Activated naive CD4-positive, alpha-beta T cell treated with anti-CD3 and anti-CD28 coated beads for 36 hours (primary cell): ENCODE data around the gene CCL2. TPM values are rescaled to one million over a fixed set of nuclear protein-coding genes. Genes with fewer than 3 reads are reported as not detected.

Experiments used
- total RNA-seq, 2 experiments: library from RNA; stranded (reverse); gene quantifications; one replicate each; pipeline ENCODE4 v1.2.3, GENCODE V29; 2021

Gene CCL2
- total RNA-seq, 2 experiments from 2014 or later = not detected

Other genes with a start within 250 kb of the CCL2 start
- gene CCL7, start 14.9 kb downstream of the CCL2 start, total RNA-seq = not detected
- gene CCL11, start 30.5 kb downstream of the CCL2 start, total RNA-seq = not detected
- not detected for gene CCL8, start 64.2 kb downstream of the CCL2 start, total RNA-seq
- not detected for gene CCL13, start 101.2 kb downstream of the CCL2 start, total RNA-seq
- gene CCL1, start 107.9 kb downstream of the CCL2 start, total RNA-seq = not detected